Keratinocyte (primary cell): Measurements from ENCODE around the gene OR5A2. TPM values are rescaled to one million over a fixed set of nuclear protein-coding genes. Genes with fewer than 3 reads are reported as not detected.

Source experiments
- DNase-seq: peaks from one replicate; pipeline ENCODE4 v3.0.0-alpha.2; 2011; ENCODE audit warnings: low read depth, missing footprints, low spot score
- FAIRE-seq: peaks from 2 replicates; lab custom pipeline; 2011; peaks lifted over from hg19 to GRCh38; lab: Jason Lieb, UNC
- H2AFZ ChIP-seq: 2 replicates; pipeline ENCODE4 v1.6.0; 2012; ENCODE audit warnings: low read length, control low read depth, inconsistent platforms; ENCODE audit not compliant: control insufficient read depth
- H3K27ac ChIP-seq: 2 replicates; pipeline ENCODE4 v1.5.1; 2011; ENCODE audit warnings: low read length; ENCODE audit not compliant: control insufficient read depth, insufficient read depth
- H3K27me3 ChIP-seq: 3 replicates; pipeline ENCODE4 v1.6.0; 2011; ENCODE audit warnings: low read length; ENCODE audit not compliant: control insufficient read depth, insufficient read depth; ENCODE audit errors: extremely low read depth
- H3K36me3 ChIP-seq, 2 experiments: 2 replicates in 1 of 2; 3 replicates in 1 of 2; pipeline ENCODE4 v1.5.1; 2011; ENCODE audit warnings: low read length in 2 of 2, mild to moderate bottlenecking in 1 of 2; ENCODE audit not compliant: control insufficient read depth in 2 of 2, insufficient read depth in 2 of 2; ENCODE audit errors: extremely low read depth in 1 of 2
- H3K4me1 ChIP-seq: 3 replicates; pipeline ENCODE4 v1.5.1; 2011; ENCODE audit warnings: low read length; ENCODE audit not compliant: control insufficient read depth, insufficient read depth; ENCODE audit errors: extremely low read depth
- H3K4me2 ChIP-seq: 3 replicates; pipeline ENCODE4 v1.6.0; 2011; ENCODE audit warnings: low read depth, low read length; ENCODE audit not compliant: control insufficient read depth, insufficient read depth; ENCODE audit errors: extremely low read depth
- H3K4me3 ChIP-seq, 3 experiments: fragments of 200-600 bp in 1 of 3; sonication (generic) in 1 of 3; 2 replicates in 2 of 3; 3 replicates in 1 of 3; pipeline ENCODE4 v1.5.1; 2011 to 2016; ENCODE audit warnings: low read length in 3 of 3, mild to moderate bottlenecking in 3 of 3, control low read depth in 2 of 3, inconsistent platforms in 1 of 3, low read depth in 1 of 3, mixed read lengths in 1 of 3, mixed run types in 1 of 3, moderate library complexity in 1 of 3; ENCODE audit not compliant: control insufficient read depth in 2 of 3, insufficient read depth in 2 of 3; ENCODE audit errors: extremely low read depth in 1 of 3
- H3K79me2 ChIP-seq: 2 replicates; pipeline ENCODE4 v1.6.0; 2012; ENCODE audit warnings: low read length; ENCODE audit not compliant: control insufficient read depth, insufficient read depth
- H3K9ac ChIP-seq: 3 replicates; pipeline ENCODE4 v1.6.0; 2011; ENCODE audit warnings: low read length; ENCODE audit not compliant: control insufficient read depth, insufficient read depth; ENCODE audit errors: extremely low read depth
- H3K9me1 ChIP-seq: 3 replicates; pipeline ENCODE4 v1.6.0; 2011; ENCODE audit warnings: low read length; ENCODE audit not compliant: control insufficient read depth, insufficient read depth; ENCODE audit errors: extremely low read depth
- H3K9me3 ChIP-seq: 2 replicates; pipeline ENCODE4 v1.5.1; 2012; ENCODE audit warnings: low read depth, low read length; ENCODE audit not compliant: control insufficient read depth
- H4K20me1 ChIP-seq: 3 replicates; pipeline ENCODE4 v1.6.0; 2011; ENCODE audit warnings: low read length; ENCODE audit not compliant: control insufficient read depth, insufficient read depth; ENCODE audit errors: extremely low read depth
- CTCF ChIP-seq, 3 experiments: IDR thresholded peaks in 1 of 3; conservative IDR thresholded peaks in 1 of 3; optimal IDR thresholded peaks in 1 of 3; 2 replicates in 2 of 3; 3 replicates in 1 of 3; pipeline versions ENCODE3 to v1.5.1; 2011; ENCODE audit warnings: low read length in 3 of 3, mild to moderate bottlenecking in 3 of 3, moderate library complexity in 2 of 3, control low read depth in 1 of 3, inconsistent platforms in 1 of 3; ENCODE audit not compliant: insufficient read depth in 2 of 3; ENCODE audit errors: extremely low read depth in 1 of 3
- EZH2 ChIP-seq: IDR thresholded peaks from one replicate; pipeline ENCODE4 v1.6.1; 2012; ENCODE audit warnings: inconsistent platforms, mild to moderate bottlenecking, low read length, moderate library complexity
- dilution Hi-C: fragments of 300-500 bp; cut with MboI; formaldehyde crosslinking; loops from one replicate; pipeline ENCODE4 v1.7.0; 2020; ENCODE audit warnings: low sequenced_read_pairs; ENCODE audit not compliant: extremely low pct_ligation_motif_present
- polyA plus RNA-seq, 5 experiments: library from polyadenylated mRNA; depleted of rRNA in 3 of 5; stranded (reverse) in 3 of 5; stranded (forward) in 1 of 5; unstranded in 1 of 5; fragments of >200 nt; gene quantifications; 1 replicate in 1 of 5; 2 replicates in 3 of 5; 3 replicates in 1 of 5; pipeline versions ENCODE4 v1.2.1 to v1.2.3, GENCODE V29; 2011 to 2012; ENCODE audit warnings: missing spikeins in 2 of 5, low read depth in 1 of 5, low replicate concordance in 1 of 5

The OR5A2 gene
- polyA plus RNA-seq, 1 donor (not counting 4 experiments of a cell fraction or from before 2014, with no cell fraction given), result not detected

- no peak for TF ChIP-seq EZH2
- no peak for TF ChIP-seq CTCF (optimal IDR thresholded peaks at IDR 0.05 in 1 of 3, IDR thresholded peaks at IDR 0.05 in 1 of 3, conservative IDR thresholded peaks at IDR 0.05 in 1 of 3; ENCODE audit: extremely low read depth in 1 of 3, insufficient read depth in 2 of 3, low read length in 3 of 3)
- no peaks in the 10 kb centered on the region for H3K27me3 ChIP-seq
- no peaks in the 10 kb centered on the region for H3K9me1 ChIP-seq
- no peak overlapping the region for H3K4me2 ChIP-seq
- no peak overlapping the region for H3K4me3 ChIP-seq
- H3K36me3 ChIP-seq, result no peaks in the 10 kb centered on the region
- FAIRE-seq, result no peak
- DNase-seq, result no peak
- no peak overlapping the region for H2AFZ ChIP-seq
- no peak overlapping the region for H3K9ac ChIP-seq
- no peaks in the 10 kb centered on the region for H3K9me3 ChIP-seq
- H4K20me1 ChIP-seq, result no peaks in the 10 kb centered on the region
- dilution Hi-C loops, result no loop called here
- no peak overlapping the region for H3K27ac ChIP-seq
- no peaks in the 10 kb centered on the region for H3K4me1 ChIP-seq
- H3K79me2 ChIP-seq, result no peaks in the 10 kb centered on the region
Measured at GRCh38 chr11:59416613-59417012, 9.6 kb downstream of the OR5A2 start.

- Histone ChIP-seq H3K4me3 (no peak overlapping the region), H3K9me1 (no peaks in the 10 kb centered on the region), H3K36me3 (no peaks in the 10 kb centered on the region), H3K4me1 (no peaks in the 10 kb centered on the region), H3K9me3 (no peaks in the 10 kb centered on the region), H2AFZ (no peak overlapping the region), H3K27me3 (no peaks in the 10 kb centered on the region), H3K79me2 (no peaks in the 10 kb centered on the region), H4K20me1 (no peaks in the 10 kb centered on the region), H3K4me2 (no peak overlapping the region), H3K27ac (no peak overlapping the region), H3K9ac (no peak overlapping the region)
- no peak for DNase-seq
- FAIRE-seq, result no peak
- TF ChIP-seq EZH2 (no peak), CTCF (optimal IDR thresholded peaks at IDR 0.05 in 1 of 3, IDR thresholded peaks at IDR 0.05 in 1 of 3, conservative IDR thresholded peaks at IDR 0.05 in 1 of 3; ENCODE audit: extremely low read depth in 1 of 3, insufficient read depth in 2 of 3, low read length in 3 of 3) (no peak)
- dilution Hi-C loops, result no loop called here
Measured at GRCh38 chr11:59415111-59415510, 11.1 kb downstream of the OR5A2 start.
